H1 (cell line): ENCODE measurements around the gene USP7. TPM values are rescaled to one million over a fixed set of nuclear protein-coding genes. Genes with fewer than 3 reads are reported as not detected.
"Not testable (repeated sequence)": the region's sequence is repeated elsewhere in the genome, so short reads cannot be mapped to it uniquely, and the experiment has no call there.

Experiments used
- CTCF ChIA-PET: fragments of 300-600 bp; sonication (Branson Sonifier 250); formaldehyde crosslinking; loops from one replicate; lab custom pipeline; 2021; ENCODE audit not compliant: partially characterized antibody; lab: Charles Lee
- POLR2A ChIA-PET: fragments of 300-600 bp; sonication (Branson Sonifier 250); formaldehyde crosslinking; loops from one replicate; lab custom pipeline; 2021; ENCODE audit warnings: inconsistent platforms; ENCODE audit not compliant: partially characterized antibody; lab: Charles Lee
- DNase-seq, 2 experiments: peaks; one replicate each; pipeline versions ENCODE4 v3.0.0 to v3.0.0-alpha.2; 2010 to 2022; ENCODE audit warnings: low spot score in 2 of 2, low read depth in 1 of 2, mixed read lengths in 1 of 2
- FAIRE-seq: peaks from 2 replicates; lab custom pipeline; 2011; peaks lifted over from hg19 to GRCh38; lab: Jason Lieb, UNC
- H2AFZ ChIP-seq: 2 replicates; pipeline ENCODE4 v1.8.1; 2012; ENCODE audit warnings: low read length, inconsistent platforms
- H2AK5ac ChIP-seq: 2 replicates; pipeline ENCODE4 v1.6.1; 2013; ENCODE audit warnings: low read depth, low read length
- H2BK120ac ChIP-seq: replicated peaks from 2 replicates; pipeline ENCODE3; 2013; ENCODE audit warnings: low read depth, low read length, inconsistent platforms
- H2BK12ac ChIP-seq: 2 replicates; pipeline ENCODE4 v1.6.1; 2013; ENCODE audit warnings: low read depth, low read length
- H2BK15ac ChIP-seq: 2 replicates; pipeline ENCODE4 v1.6.1; 2013; ENCODE audit warnings: low read length
- H2BK20ac ChIP-seq: 2 replicates; pipeline ENCODE4 v1.6.1; 2013; ENCODE audit warnings: low read length
- H2BK5ac ChIP-seq: 2 replicates; pipeline ENCODE4 v1.6.1; 2013; ENCODE audit warnings: low read depth, low read length
- H3K14ac ChIP-seq: 2 replicates; pipeline ENCODE4 v1.6.1; 2013; ENCODE audit warnings: inconsistent platforms; ENCODE audit not compliant: insufficient read length
- H3K18ac ChIP-seq: 2 replicates; pipeline ENCODE4 v1.6.1; 2013; ENCODE audit warnings: low read length; ENCODE audit errors: extremely low read depth
- H3K23ac ChIP-seq: 2 replicates; pipeline ENCODE4 v1.6.1; 2013; ENCODE audit warnings: inconsistent platforms; ENCODE audit not compliant: insufficient read length
- H3K23me2 ChIP-seq: 2 replicates; pipeline ENCODE4 v1.6.1; 2013; ENCODE audit warnings: low read depth, low read length
- H3K27ac ChIP-seq: 2 replicates; pipeline ENCODE4 v1.6.1; 2011; ENCODE audit warnings: low read depth, low read length, inconsistent platforms
- H3K27me3 ChIP-seq, 4 experiments: replicated peaks in 1 of 4; 1 replicate in 1 of 4; 2 replicates in 3 of 4; pipeline versions ENCODE4 v1.6.1 to v1.8.1; 2011 to 2013; ENCODE audit warnings: low read length in 3 of 4, mild to moderate bottlenecking in 3 of 4, inconsistent platforms in 2 of 4, mixed read lengths in 2 of 4, moderate library complexity in 1 of 4; ENCODE audit not compliant: control insufficient read depth in 3 of 4, insufficient read depth in 3 of 4; ENCODE audit errors: extremely low read depth in 1 of 4
- H3K36me3 ChIP-seq, 4 experiments: 2 replicates each; pipeline versions ENCODE4 v1.6.1 to v1.8.1; 2011 to 2013; ENCODE audit warnings: mild to moderate bottlenecking in 4 of 4, low read length in 3 of 4, moderate library complexity in 2 of 4, control low read depth in 1 of 4, inconsistent platforms in 1 of 4; ENCODE audit not compliant: insufficient read depth in 4 of 4, control insufficient read depth in 2 of 4
- H3K4ac ChIP-seq: replicated peaks from 2 replicates; pipeline ENCODE3; 2013; ENCODE audit warnings: low read length, low read depth, mixed read lengths, inconsistent platforms; ENCODE audit not compliant: insufficient read length
- H3K4me1 ChIP-seq, 4 experiments: replicated peaks in 1 of 4; 1 replicate in 1 of 4; 2 replicates in 3 of 4; pipeline versions ENCODE4 v1.6.1 to v1.8.1; 2011 to 2013; ENCODE audit warnings: low read length in 3 of 4, inconsistent platforms in 2 of 4, mixed read lengths in 1 of 4; ENCODE audit not compliant: insufficient read depth in 4 of 4, control insufficient read depth in 3 of 4
- H3K4me2 ChIP-seq, 2 experiments: 2 replicates each; pipeline versions ENCODE4 v1.6.1 to v1.8.1; 2011 to 2013; ENCODE audit warnings: low read depth in 2 of 2, low read length in 2 of 2, control low read depth in 1 of 2, inconsistent platforms in 1 of 2, mild to moderate bottlenecking in 1 of 2; ENCODE audit not compliant: insufficient read depth in 1 of 2
- H3K4me3 ChIP-seq, 4 experiments: fragments of 200-600, 300-600 bp in 1 of 4; sonication (generic), shearing (Covaris generic), sonication (Bioruptor Twin) in 1 of 4; 2 replicates each; pipeline versions ENCODE4 v1.5.1 to v1.8.1; 2011 to 2016; ENCODE audit warnings: low read length in 4 of 4, low read depth in 3 of 4, control low read depth in 2 of 4, inconsistent platforms in 2 of 4, mild to moderate bottlenecking in 2 of 4, mixed read lengths in 1 of 4, moderate library complexity in 1 of 4; ENCODE audit not compliant: insufficient read depth in 2 of 4; ENCODE audit errors: extremely low read depth in 1 of 4
- H3K56ac ChIP-seq: replicated peaks from 2 replicates; pipeline ENCODE3; 2013; ENCODE audit warnings: low read depth, mild to moderate bottlenecking, mixed read lengths, low read length, inconsistent platforms; ENCODE audit not compliant: insufficient read length
- H3K79me1 ChIP-seq: 2 replicates; pipeline ENCODE4 v1.6.1; 2013; ENCODE audit warnings: low read depth, low read length, control low read depth
- H3K79me2 ChIP-seq, 2 experiments: 2 replicates each; pipeline versions ENCODE4 v1.6.1 to v1.8.1; 2012 to 2013; ENCODE audit warnings: low read length in 2 of 2, mild to moderate bottlenecking in 2 of 2, inconsistent platforms in 1 of 2; ENCODE audit not compliant: insufficient read depth in 2 of 2, control insufficient read depth in 1 of 2
- H3K9ac ChIP-seq, 4 experiments: replicated peaks in 1 of 4; 1 replicate in 1 of 4; 2 replicates in 3 of 4; pipeline versions ENCODE4 v1.6.1 to v1.8.1; 2011 to 2013; ENCODE audit warnings: low read depth in 3 of 4, low read length in 3 of 4, control low read depth in 2 of 4, mild to moderate bottlenecking in 2 of 4, moderate library complexity in 2 of 4, inconsistent platforms in 1 of 4; ENCODE audit errors: extremely low read depth in 1 of 4
- H3K9me3 ChIP-seq, 2 experiments: 2 replicates each; pipeline versions ENCODE4 v1.6.1 to v1.8.1; 2012 to 2013; ENCODE audit warnings: mild to moderate bottlenecking in 2 of 2, moderate library complexity in 2 of 2, control low read depth in 1 of 2, inconsistent platforms in 1 of 2, low read depth in 1 of 2, low read length in 1 of 2, mixed read lengths in 1 of 2; ENCODE audit not compliant: insufficient read depth in 2 of 2
- H4K20me1 ChIP-seq, 2 experiments: replicated peaks in 1 of 2; 2 replicates each; pipeline versions ENCODE3 to v1.8.1; 2011 to 2013; ENCODE audit warnings: inconsistent platforms in 2 of 2, low read length in 2 of 2, mild to moderate bottlenecking in 1 of 2; ENCODE audit not compliant: insufficient read depth in 2 of 2, control insufficient read depth in 1 of 2
- H4K5ac ChIP-seq: 2 replicates; pipeline ENCODE4 v1.6.1; 2013; ENCODE audit warnings: low read length, low read depth, mixed read lengths, inconsistent platforms; ENCODE audit not compliant: insufficient read length
- H4K8ac ChIP-seq: 2 replicates; pipeline ENCODE4 v1.8.0; 2013; ENCODE audit warnings: mild to moderate bottlenecking, moderate library complexity, low read length, inconsistent platforms; ENCODE audit not compliant: insufficient read depth; ENCODE audit errors: extremely low read depth
- H4K91ac ChIP-seq: replicated peaks from 2 replicates; pipeline ENCODE3; 2013; ENCODE audit warnings: low read length, mixed read lengths, inconsistent platforms; ENCODE audit not compliant: insufficient read length
- WGBS, 2 experiments: shearing (Covaris generic) in 1 of 2; methylation state at CpG; one replicate each; pipeline versions ENCODE4 v1.1.6 to v1.1.7; 2013 to 2015; ENCODE audit warnings: low lambda C conversion rate in 2 of 2, mixed read lengths in 2 of 2, inconsistent platforms in 1 of 2, low coverage in 1 of 2, missing lambda C conversion rate in 1 of 2; ENCODE audit not compliant: insufficient replicate concordance in 2 of 2, insufficient coverage in 1 of 2, insufficient read length in 1 of 2; ENCODE audit errors: extremely low coverage in 1 of 2, missing lambda C conversion rate in 1 of 2; 5-methylcytosine and 5-hydroxymethylcytosine counted together
- polyA plus RNA-seq, 7 experiments: library from polyadenylated mRNA; depleted of rRNA in 3 of 7; stranded (reverse) in 5 of 7; unstranded in 2 of 7; fragments of >200 nt in 5 of 7; fragments of 200-250 nt in 2 of 7; gene quantifications; 1 replicate in 5 of 7; 2 replicates in 1 of 7; 4 replicates in 1 of 7; pipeline versions ENCODE4 v1.2.1 to v1.2.3, GENCODE V29; 2011 to 2013; ENCODE audit warnings: missing spikeins in 2 of 7, mixed read lengths in 2 of 7
- total RNA-seq: library from RNA; stranded (reverse); fragmentation: NEBNext Ultra II Directional; extraction: Animal tissue kit (Norgen Biotek cat#: 25700); gene quantifications from 2 replicates; pipeline ENCODE4 v1.2.1, GENCODE V29; 2021

Gene USP7
- total and polyA plus RNA-seq, 2 of the 8 experiments (the other 6 are each of a cell fraction or from before 2014, with no cell fraction given): 21.3 to 211 TPM

DNA sequence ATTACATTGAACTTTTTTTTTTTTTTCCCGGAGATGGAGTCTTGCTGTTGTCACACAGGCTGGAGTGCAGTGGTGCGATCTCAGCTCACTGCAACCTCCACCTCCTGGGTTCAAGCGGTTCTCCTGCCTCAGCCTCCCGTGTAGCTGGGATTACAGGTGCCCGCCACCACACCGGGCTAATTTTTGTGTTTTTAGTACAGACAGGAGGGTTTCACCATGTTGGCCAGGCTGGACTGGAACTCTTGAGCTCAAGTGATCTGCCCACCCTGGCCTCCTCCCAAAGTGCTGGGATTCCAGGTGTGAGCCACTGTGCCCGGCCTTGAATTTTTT is 89.9 kb downstream of the USP7 start:
- not testable (repeated sequence) for H4K5ac ChIP-seq, H3K4ac ChIP-seq, H2BK5ac ChIP-seq, H2BK12ac ChIP-seq, FAIRE-seq, DNase-seq, H3K79me2 ChIP-seq, H3K27me3 ChIP-seq, H3K23me2 ChIP-seq, H3K56ac ChIP-seq, H2BK20ac ChIP-seq, H4K20me1 ChIP-seq, H3K4me2 ChIP-seq, H3K79me1 ChIP-seq, H2AFZ ChIP-seq, H3K18ac ChIP-seq, H2AK5ac ChIP-seq, H3K23ac ChIP-seq, H3K36me3 ChIP-seq, H4K8ac ChIP-seq, H2BK15ac ChIP-seq, H3K27ac ChIP-seq, H3K9ac ChIP-seq, H2BK120ac ChIP-seq, H3K14ac ChIP-seq, H4K91ac ChIP-seq, H3K4me3 ChIP-seq, H3K9me3 ChIP-seq
- peaks cover 3 to 13% (median 8%) of the 10 kb centered on the region in 4 experiments for H3K4me1 ChIP-seq
- ChIA-PET CTCF (interaction anchor here (0.6 to 3.3 kb wide), 19 partner anchors 9 to 481 kb away, joined by 3 to 25 read pairs (median 3); no protein-coding TSS in a partner anchor), POLR2A (interaction anchor here (1.3 to 29.1 kb wide), 4 partner anchors 11 to 42 kb away, joined by 3 to 456 read pairs (median 5); partner anchors contain the start of gene CARHSP1)
- WGBS, 2 experiments: 97% methylated on average over 7 of the region's 7 CpGs; no CpG with 5 or more reads in 1 of the 2 experiments
